Measurements from ENCODE around the gene MYDGF.

The MYDGF gene

GRCh38 chr19:4678881-4679790, 9.0 kb upstream of the MYDGF start:
- intact Hi-C loops (cut with DNase I), result no loop called here

GRCh38 chr19:4676955-4677731, 7.0 kb upstream of the MYDGF start:
- intact Hi-C loops (cut with DNase I), result no loop called here
- peak in 5 of 10 donors; percentile 28 to 88 (median 39) for DNase-seq

More at GRCh38 chr19:4678881-4679790, 9.0 kb upstream of the MYDGF start:
- no peak for DNase-seq

DNA sequence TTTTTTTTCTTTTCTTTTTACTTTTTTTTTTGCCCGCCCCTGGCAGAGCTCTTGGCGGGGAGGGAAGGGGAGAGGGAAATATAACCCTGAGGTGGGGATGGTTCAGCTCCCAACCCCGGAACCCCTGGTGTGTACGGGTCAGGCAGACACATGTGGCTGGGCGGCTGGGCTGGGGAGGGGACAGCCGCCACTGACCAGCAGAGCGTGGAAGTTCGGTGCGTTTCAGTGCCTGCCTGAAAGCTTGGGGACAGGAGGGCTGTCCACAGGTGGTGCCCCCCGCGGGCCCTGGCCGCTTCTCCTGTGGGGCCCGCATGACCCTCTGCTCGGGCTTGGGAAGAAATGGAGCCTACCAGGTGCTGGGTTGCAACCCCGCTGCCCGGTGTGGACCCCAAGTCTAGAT, 5.2 kb upstream of the MYDGF start:
- intact Hi-C loops (cut with DNase I), result no loop called here
- no peak for DNase-seq

DNA sequence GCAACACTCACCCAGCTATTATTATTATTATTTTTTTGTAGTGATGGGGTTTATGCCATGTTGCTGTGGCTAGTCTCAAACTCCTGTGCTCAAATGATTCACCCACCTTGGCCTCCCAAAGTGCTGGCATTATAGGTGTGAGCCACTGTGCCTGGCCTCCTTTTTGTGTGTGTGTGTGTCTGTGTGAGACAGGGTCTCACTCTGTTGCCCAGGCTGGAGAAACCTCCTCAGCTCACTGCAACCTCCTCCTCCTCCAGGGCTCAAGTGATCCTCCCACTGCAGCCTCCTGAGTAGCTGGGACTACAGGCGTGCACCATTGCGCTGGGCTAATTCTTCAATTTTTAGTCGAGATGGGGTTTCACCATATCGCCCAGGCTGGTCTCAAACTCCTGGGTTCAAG, 3.6 kb upstream of the MYDGF start:
- intact Hi-C loops (cut with DNase I), result no loop called here
- DNase-seq, result no peak

GRCh38 chr19:4673216-4673615, 3.1 kb upstream of the MYDGF start:
- no peak for DNase-seq
- intact Hi-C loops (cut with DNase I), result no loop called here

- no peak for DNase-seq
- intact Hi-C loops (cut with DNase I), result no loop called here
Measured at GRCh38 chr19:4671185-4671851, 1.2 kb upstream of the MYDGF start.

DNA sequence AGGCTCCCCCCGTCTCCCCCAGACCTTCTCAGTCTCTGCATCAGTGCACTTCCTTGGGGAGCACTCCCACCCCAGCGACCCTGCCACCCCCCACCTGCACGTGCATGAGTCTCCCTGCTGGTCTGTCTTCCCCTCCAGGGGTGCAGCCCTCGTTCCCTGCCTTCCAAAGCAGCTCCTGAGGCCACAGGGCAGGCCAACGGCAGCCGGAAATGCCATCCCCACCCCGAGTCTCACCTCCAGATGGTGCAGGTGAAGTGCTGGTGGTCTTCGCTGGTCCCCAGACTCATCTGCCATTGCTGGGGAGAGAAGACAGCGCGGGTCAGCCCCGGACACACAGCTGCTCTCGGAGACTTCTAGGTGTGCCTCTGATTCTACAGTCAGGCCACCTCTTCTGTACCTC, 5.5 kb downstream of the MYDGF start:
- no peak for DNase-seq

GRCh38 chr19:4662812-4663211, 7.3 kb downstream of the MYDGF start:
- no peak for DNase-seq
- intact Hi-C loops (cut with DNase I), result no loop called here

More for the DNA sequence above, 5.5 kb downstream of the MYDGF start:
- intact Hi-C loops (cut with DNase I), result no loop called here

DNA sequence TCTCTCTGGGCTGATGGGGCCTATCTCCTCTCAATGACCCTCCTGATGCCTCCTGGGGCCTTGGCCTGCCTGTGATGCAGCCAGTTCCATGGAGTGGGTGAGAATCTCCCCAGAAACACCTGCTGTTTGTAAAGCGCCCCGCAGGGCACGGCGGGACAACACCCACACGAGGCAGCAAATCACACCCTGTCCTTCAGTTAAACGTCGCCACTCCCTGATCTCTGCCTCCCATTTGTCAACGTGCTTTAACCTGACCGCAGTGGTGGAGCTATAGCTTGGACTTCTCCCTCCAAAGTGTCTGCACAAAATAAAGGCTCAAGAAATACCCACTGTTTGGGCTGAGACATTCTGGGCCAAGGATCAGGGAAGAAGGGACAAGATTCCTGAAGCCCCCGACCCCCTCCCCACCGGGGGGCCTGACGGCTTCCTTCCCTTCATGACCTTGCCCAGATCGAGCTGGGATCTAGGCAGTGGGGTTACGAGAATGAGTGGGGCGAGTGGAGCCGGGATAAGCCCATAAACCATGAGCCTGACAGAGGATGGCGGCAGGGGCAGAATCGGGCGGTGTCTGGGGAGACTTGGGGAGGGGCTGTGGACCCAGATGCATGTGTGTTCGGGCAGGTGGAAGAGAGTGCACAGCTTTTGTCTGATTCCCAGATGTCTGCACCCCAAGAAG, 8.0 kb downstream of the MYDGF start:
- no peak for DNase-seq
- intact Hi-C loops (cut with DNase I), result no loop called here

- DNase-seq, result no peak
- intact Hi-C loops (cut with DNase I), result no loop called here
Measured at GRCh38 chr19:4660993-4661392, 9.1 kb downstream of the MYDGF start.

GRCh38 chr19:4660181-4660791, 9.9 kb downstream of the MYDGF start:
- no peak for DNase-seq
- intact Hi-C loops (cut with DNase I), result no loop called here

GRCh38 chr19:4657835-4658234, 12.3 kb downstream of the MYDGF start:
- intact Hi-C loops (cut with DNase I), result no loop called here
- no peak for DNase-seq

DNA sequence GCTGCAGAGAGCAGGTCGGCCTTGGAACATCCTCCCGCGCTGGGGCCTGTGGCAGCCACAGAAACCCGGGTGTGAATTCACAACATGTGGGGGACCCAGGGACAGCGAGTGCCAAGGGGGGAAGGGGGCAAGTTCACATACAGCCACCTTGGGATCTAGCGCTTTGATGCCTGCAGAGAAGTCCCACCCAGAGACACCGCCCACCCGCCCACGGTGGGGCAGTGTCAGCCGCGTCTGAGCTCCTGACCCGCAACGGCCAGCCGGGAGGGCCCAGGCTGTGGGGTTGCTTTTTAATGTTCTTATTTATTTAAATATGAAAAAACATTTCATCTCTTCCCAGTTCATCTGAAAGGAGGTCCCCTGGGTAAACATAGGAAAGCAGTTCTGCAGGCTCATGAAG, 12.9 kb downstream of the MYDGF start:
- intact Hi-C loops (cut with DNase I), result no loop called here
- no peak for DNase-seq

DNA sequence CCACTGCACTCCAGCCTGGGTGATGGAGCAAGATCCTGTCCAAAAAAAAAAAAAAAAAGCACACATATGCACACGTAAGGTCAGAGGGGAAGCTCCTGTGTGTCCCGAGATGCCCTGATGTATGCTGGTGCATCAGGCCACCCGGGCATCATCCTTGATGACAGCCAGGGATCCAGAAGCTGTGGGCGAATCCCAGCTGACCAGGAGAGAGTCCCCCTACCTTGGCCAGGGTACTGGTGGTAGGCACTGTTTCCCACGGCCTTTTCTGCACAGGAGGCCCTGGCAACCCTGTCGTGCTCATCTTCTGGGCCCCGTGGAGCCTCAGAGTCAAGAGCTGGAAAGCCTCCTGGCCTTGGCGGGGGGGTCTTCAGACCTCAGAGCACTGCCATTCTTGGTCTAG, 14.0 kb downstream of the MYDGF start:
- DNase-seq, result no peak
- intact Hi-C loops (cut with DNase I), result no loop called here

- intact Hi-C loops (cut with DNase I), result no loop called here
- DNase-seq, result peak in 2 of 10 donors; percentile 26 to 37
Measured at GRCh38 chr19:4654437-4655361, 15.4 kb downstream of the MYDGF start.

GRCh38 chr19:4653793-4654436, 16.2 kb downstream of the MYDGF start:
- intact Hi-C loops (cut with DNase I), result no loop called here
- DNase-seq, result no peak

DNA sequence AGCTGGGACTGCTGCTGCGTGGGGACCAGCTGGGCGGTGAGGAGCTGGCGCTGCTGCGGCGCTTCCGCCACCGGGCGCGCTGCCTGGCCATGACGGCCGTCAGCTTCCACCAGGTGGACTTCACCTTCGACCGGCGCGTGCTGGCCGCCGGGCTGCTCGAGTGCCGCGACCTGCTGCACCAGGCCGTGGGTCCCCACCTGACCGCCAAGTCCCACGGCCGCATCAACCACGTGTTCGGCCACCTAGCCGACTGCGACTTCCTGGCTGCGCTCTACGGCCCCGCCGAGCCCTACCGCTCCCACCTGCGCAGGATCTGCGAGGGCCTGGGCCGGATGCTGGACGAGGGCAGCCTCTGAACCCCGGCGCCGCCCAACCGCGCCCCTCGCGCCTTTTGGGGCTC, 18.1 kb downstream of the MYDGF start:
- intact Hi-C loops (cut with DNase I), result no loop called here
- no peak for DNase-seq

GRCh38 chr19:4650159-4650558, 20.0 kb downstream of the MYDGF start:
- intact Hi-C loops (cut with DNase I), result no loop called here
- DNase-seq, result no peak
